ENCODE data around the gene BLZF1.

DNA sequence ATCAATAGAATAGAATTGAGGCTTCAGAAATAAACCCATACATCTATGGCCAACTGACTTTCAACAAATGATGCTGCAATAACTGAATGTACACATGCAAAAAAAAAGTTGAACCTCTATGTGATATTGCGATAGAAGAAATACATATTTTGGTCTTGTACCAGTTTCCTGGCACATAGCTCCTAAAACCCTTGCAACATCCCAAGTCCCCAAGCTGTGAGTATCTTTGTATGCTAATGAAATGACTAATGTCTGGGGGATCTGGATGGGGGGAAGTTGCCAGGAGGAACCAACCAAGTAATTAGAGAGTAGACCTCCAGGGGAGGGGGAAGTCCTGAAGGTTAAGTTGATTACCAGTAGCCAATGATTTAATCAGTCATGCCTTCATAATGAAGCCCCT is 24.4 kb downstream of the BLZF1 start:
- TF ChIP-seq, protein P1, sequence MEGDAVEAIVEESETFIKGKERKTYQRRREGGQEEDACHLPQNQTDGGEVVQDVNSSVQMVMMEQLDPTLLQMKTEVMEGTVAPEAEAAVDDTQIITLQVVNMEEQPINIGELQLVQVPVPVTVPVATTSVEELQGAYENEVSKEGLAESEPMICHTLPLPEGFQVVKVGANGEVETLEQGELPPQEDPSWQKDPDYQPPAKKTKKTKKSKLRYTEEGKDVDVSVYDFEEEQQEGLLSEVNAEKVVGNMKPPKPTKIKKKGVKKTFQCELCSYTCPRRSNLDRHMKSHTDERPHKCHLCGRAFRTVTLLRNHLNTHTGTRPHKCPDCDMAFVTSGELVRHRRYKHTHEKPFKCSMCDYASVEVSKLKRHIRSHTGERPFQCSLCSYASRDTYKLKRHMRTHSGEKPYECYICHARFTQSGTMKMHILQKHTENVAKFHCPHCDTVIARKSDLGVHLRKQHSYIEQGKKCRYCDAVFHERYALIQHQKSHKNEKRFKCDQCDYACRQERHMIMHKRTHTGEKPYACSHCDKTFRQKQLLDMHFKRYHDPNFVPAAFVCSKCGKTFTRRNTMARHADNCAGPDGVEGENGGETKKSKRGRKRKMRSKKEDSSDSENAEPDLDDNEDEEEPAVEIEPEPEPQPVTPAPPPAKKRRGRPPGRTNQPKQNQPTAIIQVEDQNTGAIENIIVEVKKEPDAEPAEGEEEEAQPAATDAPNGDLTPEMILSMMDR (IDR thresholded peaks at IDR 0.05), result no peak
- TF ChIP-seq EP300 (IDR thresholded peaks at IDR 0.05) (no peak), POLR2A (IDR thresholded peaks at IDR 0.05) (no peak)

All from ovary (tissue), 3 donors.